GM12878 (cell line): ENCODE measurements around the gene SLC1A7.

Experiments
- ASH2L ChIP-seq: fragments of 300-600, 200-600 bp; sonication (generic); IDR thresholded peaks from 2 replicates; pipeline ENCODE4 v1.6.1; 2017; ENCODE audit warnings: low read depth, mild to moderate bottlenecking, borderline replicate concordance
- EP300 ChIP-seq, 2 experiments: fragments of 150-350 bp in 1 of 2; IDR thresholded peaks; 2 replicates each; pipeline ENCODE4 v1.6.1; 2011 to 2012; ENCODE audit warnings: low read depth in 2 of 2, low read length in 2 of 2, borderline replicate concordance in 1 of 2, improper control_type of control experiment in 1 of 2, inconsistent platforms in 1 of 2; ENCODE audit not compliant: control insufficient read depth in 1 of 2
- EZH2 ChIP-seq: IDR thresholded peaks from 2 replicates; pipeline ENCODE4 v1.6.1; 2012; ENCODE audit warnings: low read depth, mild to moderate bottlenecking, control low read depth, inconsistent platforms, low read length, borderline replicate concordance; ENCODE audit not compliant: control insufficient read depth
- IRF4 ChIP-seq: IDR thresholded peaks from 2 replicates; pipeline ENCODE4 v1.6.1; 2011; ENCODE audit warnings: low read depth, low read length
- JUND ChIP-seq: IDR thresholded peaks from 2 replicates; pipeline ENCODE4 v1.6.1; 2012; ENCODE audit warnings: low read depth, mild to moderate bottlenecking, low read length, improper control_type of control experiment, moderate library complexity
- MYC ChIP-seq: IDR thresholded peaks from 2 replicates; pipeline ENCODE4 v1.6.1; 2011; ENCODE audit warnings: mild to moderate bottlenecking, low read length, moderate library complexity, inconsistent platforms; ENCODE audit not compliant: insufficient read depth, insufficient replicate concordance, insufficient read length, severe bottlenecking
- POLR2A ChIP-seq: IDR thresholded peaks from 2 replicates; pipeline ENCODE4 v1.6.1; 2011; ENCODE audit warnings: low read depth, mild to moderate bottlenecking, low read length
- POLR2AphosphoS2 ChIP-seq: IDR thresholded peaks from 2 replicates; pipeline ENCODE4 v1.6.1; 2011; ENCODE audit warnings: low read depth, mild to moderate bottlenecking, low read length, improper control_type of control experiment, moderate library complexity
- RAD21 ChIP-seq: IDR thresholded peaks from 2 replicates; pipeline ENCODE4 v1.6.1; 2011; ENCODE audit warnings: mild to moderate bottlenecking, low read depth, low read length, moderate library complexity; ENCODE audit not compliant: insufficient read depth
- RAD51 ChIP-seq: fragments of 450-650 bp; IDR thresholded peaks from 2 replicates; pipeline ENCODE4 v1.6.1; 2016; ENCODE audit warnings: moderate library complexity, mild to moderate bottlenecking, inconsistent platforms
- TF ChIP-seq, protein P1 (sequence below), 3 experiments: IDR thresholded peaks in 2 of 3; conservative IDR thresholded peaks in 1 of 3; 2 replicates each; pipeline ENCODE4 v1.5.1; 2011; ENCODE audit warnings: low read depth in 3 of 3, low read length in 3 of 3, mild to moderate bottlenecking in 3 of 3, control low read depth in 2 of 3, moderate library complexity in 2 of 3, inconsistent platforms in 1 of 3, mixed read lengths in 1 of 3; ENCODE audit not compliant: control insufficient read depth in 2 of 3, insufficient read depth in 1 of 3; ENCODE audit errors: extremely low read depth in 1 of 3
- TF ChIP-seq, protein P2 (sequence below): IDR thresholded peaks from 2 replicates; pipeline ENCODE4 v1.6.1; 2012; ENCODE audit warnings: mild to moderate bottlenecking, low read depth, low read length

DNA sequence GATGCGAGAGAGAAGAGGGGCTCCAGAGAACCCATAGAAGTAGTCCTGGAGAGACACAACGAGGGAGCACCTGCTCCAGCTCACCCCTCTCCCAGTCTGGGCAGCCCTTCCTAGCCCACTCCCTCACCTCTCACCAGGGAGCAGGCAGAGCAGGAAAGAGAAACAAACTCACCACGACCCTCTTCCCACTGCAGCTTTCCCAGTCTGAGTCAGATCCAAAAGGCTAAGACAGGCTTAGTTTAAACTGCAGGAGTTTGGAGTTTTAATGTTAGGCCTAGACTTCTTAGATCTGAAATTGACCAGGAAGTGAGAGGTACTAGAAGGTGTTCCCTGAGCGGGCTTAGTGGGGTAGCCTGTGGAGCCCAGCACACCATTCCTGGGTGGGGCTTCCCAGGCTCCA lies 29.6 kb downstream of the SLC1A7 start:
- TF ChIP-seq POLR2A, result no peak
- no peak for TF ChIP-seq EP300 (IDR thresholded peaks at IDR 0.05; ENCODE audit: borderline replicate concordance in 1 of 2, control insufficient read depth in 1 of 2, low read depth in 2 of 2, low read length in 2 of 2)
- TF ChIP-seq MYC, result no peak
- TF ChIP-seq, protein P1, sequence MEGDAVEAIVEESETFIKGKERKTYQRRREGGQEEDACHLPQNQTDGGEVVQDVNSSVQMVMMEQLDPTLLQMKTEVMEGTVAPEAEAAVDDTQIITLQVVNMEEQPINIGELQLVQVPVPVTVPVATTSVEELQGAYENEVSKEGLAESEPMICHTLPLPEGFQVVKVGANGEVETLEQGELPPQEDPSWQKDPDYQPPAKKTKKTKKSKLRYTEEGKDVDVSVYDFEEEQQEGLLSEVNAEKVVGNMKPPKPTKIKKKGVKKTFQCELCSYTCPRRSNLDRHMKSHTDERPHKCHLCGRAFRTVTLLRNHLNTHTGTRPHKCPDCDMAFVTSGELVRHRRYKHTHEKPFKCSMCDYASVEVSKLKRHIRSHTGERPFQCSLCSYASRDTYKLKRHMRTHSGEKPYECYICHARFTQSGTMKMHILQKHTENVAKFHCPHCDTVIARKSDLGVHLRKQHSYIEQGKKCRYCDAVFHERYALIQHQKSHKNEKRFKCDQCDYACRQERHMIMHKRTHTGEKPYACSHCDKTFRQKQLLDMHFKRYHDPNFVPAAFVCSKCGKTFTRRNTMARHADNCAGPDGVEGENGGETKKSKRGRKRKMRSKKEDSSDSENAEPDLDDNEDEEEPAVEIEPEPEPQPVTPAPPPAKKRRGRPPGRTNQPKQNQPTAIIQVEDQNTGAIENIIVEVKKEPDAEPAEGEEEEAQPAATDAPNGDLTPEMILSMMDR (IDR thresholded peaks at IDR 0.05 in 2 of 3, conservative IDR thresholded peaks at IDR 0.05 in 1 of 3; ENCODE audit: control insufficient read depth in 2 of 3, extremely low read depth in 1 of 3, insufficient read depth in 1 of 3, low read depth in 3 of 3, low read length in 3 of 3), result no peak
- TF ChIP-seq POLR2AphosphoS2, result no peak
- TF ChIP-seq RAD51, result no peak
- no peak for TF ChIP-seq RAD21
- no peak for TF ChIP-seq IRF4
- no peak for TF ChIP-seq JUND
- no peak for TF ChIP-seq ASH2L
- TF ChIP-seq, protein P2, sequence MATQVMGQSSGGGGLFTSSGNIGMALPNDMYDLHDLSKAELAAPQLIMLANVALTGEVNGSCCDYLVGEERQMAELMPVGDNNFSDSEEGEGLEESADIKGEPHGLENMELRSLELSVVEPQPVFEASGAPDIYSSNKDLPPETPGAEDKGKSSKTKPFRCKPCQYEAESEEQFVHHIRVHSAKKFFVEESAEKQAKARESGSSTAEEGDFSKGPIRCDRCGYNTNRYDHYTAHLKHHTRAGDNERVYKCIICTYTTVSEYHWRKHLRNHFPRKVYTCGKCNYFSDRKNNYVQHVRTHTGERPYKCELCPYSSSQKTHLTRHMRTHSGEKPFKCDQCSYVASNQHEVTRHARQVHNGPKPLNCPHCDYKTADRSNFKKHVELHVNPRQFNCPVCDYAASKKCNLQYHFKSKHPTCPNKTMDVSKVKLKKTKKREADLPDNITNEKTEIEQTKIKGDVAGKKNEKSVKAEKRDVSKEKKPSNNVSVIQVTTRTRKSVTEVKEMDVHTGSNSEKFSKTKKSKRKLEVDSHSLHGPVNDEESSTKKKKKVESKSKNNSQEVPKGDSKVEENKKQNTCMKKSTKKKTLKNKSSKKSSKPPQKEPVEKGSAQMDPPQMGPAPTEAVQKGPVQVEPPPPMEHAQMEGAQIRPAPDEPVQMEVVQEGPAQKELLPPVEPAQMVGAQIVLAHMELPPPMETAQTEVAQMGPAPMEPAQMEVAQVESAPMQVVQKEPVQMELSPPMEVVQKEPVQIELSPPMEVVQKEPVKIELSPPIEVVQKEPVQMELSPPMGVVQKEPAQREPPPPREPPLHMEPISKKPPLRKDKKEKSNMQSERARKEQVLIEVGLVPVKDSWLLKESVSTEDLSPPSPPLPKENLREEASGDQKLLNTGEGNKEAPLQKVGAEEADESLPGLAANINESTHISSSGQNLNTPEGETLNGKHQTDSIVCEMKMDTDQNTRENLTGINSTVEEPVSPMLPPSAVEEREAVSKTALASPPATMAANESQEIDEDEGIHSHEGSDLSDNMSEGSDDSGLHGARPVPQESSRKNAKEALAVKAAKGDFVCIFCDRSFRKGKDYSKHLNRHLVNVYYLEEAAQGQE, result no peak
- no peak for TF ChIP-seq EZH2
